Right ventricle myocardium superior (tissue), 1 donor: ENCODE results near the gene DMRTB1. TPM values are rescaled to one million over a fixed set of nuclear protein-coding genes. Genes with fewer than 3 reads are reported as not detected.

Experiments used
- ATAC-seq: fragments of 200-7000 bp; cut with Tn5 transposase; one replicate; pipeline ENCODE4 v1.9.1; 2020; ENCODE audit warnings: mild to moderate bottlenecking; ENCODE audit not compliant: poor library complexity
- DNase-seq: peaks from one replicate; pipeline ENCODE4 v3.0.0-alpha.2; 2020
- intact Hi-C: fragments of 100-400 bp; cut with DNase I; formaldehyde crosslinking; loops from one replicate; pipeline ENCODE4 v1.11.2; 2022
- long read RNA-seq: library from polyadenylated mRNA; unstranded; transcript quantifications from one replicate; pipeline ENCODE4 v2.0.0, GENCODE V29; 2021
- total RNA-seq: library from RNA; stranded (reverse); fragmentation: NEBNext Ultra II Directional; extraction: Animal tissue kit (Norgen Biotek cat#: 25700); gene quantifications from one replicate; pipeline ENCODE4 v1.2.1, GENCODE V29; 2021
- donor health status: DM: no; HTN: yes; CAD: no; lungs with severe emphysema.

DMRTB1 gene
- total RNA-seq: not detected
- long read RNA-seq: 0 reads

DNA sequence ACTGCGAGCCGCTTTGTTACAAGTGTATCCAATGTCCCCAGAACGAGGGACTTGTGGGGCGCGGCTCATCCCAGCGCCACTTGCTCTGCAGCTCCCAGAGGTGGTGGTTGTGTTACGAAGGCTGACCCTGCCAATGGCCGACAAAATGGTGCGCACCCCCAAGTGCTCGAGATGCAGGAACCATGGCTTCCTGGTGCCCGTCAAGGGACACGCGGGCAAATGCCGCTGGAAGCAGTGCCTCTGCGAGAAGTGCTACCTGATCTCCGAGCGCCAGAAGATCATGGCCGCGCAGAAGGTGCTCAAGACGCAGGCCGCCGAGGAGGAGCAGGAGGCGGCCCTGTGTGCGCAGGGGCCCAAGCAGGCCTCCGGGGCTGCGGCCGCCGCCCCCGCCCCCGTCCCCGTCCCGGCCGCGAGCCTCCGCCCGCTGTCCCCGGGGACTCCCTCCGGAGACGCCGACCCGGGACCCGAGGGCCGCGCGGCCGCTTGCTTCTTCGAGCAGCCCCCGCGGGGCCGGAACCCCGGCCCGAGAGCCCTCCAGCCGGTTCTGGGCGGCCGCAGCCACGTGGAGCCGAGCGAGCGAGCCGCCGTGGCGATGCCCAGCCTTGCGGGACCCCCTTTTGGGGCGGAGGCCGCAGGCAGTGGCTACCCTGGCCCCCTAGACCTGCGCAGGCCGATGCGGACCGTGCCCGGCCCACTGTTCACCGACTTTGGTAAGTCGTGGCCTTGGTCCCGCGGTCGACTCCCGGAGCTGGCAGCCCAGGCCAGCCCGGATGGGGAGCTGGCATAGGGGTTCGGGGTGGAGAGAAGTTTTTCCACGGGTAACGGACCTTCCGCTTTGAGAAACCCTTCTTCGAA lies at the start of gene DMRTB1:
Gene DMRTB1, plus strand, starts transcription at position 79 of the 855 bp plus-strand sequence. Its CDS starts 55 bp downstream, at position 134.
- no peak for DNase-seq
- no peak for ATAC-seq
- intact Hi-C loops: no loop called here

DNA sequence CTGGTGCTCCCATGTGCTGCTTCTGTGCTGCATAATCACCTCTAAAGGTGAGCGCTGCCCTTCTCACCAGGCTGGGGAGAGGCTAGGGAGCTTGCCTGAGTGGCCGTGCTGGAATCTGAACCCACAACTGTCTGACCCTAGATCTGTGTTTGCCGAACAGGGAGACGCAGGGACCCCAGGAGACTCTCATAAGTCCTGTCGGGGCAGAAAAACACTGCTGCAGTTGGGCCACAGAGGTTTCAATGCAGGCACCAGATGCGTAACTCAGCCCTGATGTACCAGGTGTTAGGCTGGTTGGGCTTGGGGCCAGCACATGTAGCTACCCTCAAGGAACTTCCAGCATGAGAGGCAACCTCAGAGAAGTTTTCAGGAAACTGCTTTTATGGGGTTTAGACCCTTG lies 49.5 kb upstream of the DMRTB1 start:
- DNase-seq (no peak), ATAC-seq (no peak)
- intact Hi-C loops: no loop called here

DNA sequence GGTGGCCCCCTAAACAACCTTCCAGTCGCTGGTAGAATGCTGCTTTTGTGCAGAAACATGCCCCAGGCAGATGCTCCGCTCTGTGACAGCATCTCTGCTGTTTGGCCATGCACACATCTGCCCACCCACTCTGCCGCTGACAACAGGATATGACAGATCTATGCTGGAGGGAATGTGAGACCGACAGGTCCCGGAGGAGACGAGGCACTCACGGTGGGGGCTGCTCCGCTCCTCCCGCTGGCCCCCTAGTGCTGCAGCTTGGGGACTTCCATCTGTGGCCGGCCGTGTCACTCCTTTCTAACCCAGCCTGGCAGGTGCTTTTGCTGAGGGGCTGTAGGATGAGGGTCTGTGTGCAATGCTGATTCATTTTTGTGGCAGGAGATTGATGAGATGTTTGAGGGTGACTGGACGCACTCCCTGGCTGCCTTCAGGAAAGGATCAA lies 49.1 kb upstream of the DMRTB1 start:
- ATAC-seq (no peak), DNase-seq (no peak)
- intact Hi-C loops: no loop called here

DNA sequence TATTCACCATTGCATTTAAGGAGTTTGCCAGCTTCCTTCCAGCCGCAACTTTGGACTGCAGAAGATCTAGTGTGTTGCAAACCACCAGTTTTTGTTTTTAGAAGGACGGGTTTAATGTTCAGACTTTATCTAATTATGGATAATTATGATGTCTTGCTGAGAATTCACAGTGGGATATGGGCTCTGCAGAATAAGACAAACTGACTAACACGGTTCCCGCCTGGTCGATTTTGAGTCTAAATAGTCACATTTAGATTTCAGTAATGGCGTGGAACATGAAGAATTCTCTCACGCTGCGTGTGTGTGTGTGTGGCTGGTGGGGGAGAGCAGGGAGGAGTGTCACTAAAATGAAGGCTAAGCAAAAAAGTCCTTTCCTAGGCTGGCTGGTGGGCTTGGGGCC lies 48.5 kb upstream of the DMRTB1 start:
- ATAC-seq (no peak), DNase-seq (no peak)
- intact Hi-C loops: no loop called here

DNA sequence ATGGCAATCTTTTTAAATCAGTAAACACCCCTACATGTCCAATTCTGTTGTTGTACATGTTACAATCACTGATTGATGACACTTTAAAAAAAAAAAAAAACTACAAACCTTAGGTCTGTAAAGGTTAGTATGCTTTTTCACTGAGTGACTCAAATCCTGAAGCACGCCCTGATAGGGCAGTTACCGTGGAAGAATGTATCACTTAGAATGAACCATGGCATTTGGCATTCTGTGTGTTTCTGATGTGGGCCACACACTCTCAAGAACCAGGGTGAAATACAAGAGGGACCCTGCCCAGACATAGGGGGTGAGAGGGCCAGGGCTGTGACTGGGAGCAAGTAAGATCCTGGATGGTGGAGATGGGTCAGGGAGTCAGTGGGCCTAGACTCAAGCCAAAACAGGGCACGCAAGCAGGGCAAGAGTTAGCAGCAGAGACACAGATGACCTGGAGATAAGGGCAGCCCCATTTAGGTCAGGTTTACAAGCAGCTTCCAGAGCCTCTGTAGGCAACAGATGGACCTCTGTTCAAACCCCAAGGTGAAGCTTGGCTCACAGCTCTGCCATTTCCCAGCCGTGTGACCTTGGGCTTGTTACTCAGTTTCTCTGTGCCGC lies 47.6 kb upstream of the DMRTB1 start:
- no peak for DNase-seq
- ATAC-seq: no peak
- intact Hi-C loops: no loop called here

DNA sequence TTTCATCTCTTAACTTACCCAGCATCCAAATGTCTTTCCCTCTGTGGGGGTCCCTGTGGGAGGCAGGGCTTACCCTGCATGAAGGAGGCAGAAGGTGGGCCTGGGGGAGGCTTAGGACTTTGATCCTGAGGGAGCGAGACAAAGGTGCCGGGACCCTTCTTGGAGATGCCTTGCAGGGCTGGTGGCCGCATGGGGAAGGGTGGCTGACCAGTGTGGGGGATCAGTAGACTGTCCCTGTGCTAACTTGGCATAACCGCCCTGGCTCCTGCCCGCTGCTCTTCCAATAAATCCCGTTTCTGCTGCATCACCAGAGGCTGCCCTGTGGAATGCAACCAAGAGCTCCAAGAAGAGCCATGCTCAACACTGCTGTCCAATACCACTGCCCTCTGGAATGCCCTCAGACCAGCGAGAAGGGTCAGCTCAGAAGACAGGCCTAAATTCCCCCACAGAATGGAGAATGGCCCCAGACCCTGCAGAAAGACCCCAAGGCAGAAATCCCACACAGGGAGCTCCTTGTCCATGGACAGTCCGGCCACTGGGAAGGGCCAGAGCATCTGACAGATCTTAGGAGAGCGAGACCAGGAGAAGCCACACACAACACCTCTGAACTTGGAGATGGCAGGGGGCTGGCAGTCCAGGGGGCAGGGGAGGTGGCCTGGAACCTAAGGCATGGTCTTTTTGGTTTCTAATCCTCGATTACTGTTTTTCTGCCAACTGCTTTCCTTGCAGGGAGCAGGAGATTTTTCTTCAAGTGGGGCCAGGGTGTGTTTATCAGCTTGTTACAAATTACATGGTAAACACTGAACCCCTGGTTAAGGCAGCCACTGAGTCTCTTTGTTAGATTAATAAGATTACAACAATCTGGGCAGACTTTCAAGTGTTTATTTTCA lies 46.7 kb upstream of the DMRTB1 start:
- ATAC-seq (no peak), DNase-seq (no peak)
- intact Hi-C loops: no loop called here

DNA sequence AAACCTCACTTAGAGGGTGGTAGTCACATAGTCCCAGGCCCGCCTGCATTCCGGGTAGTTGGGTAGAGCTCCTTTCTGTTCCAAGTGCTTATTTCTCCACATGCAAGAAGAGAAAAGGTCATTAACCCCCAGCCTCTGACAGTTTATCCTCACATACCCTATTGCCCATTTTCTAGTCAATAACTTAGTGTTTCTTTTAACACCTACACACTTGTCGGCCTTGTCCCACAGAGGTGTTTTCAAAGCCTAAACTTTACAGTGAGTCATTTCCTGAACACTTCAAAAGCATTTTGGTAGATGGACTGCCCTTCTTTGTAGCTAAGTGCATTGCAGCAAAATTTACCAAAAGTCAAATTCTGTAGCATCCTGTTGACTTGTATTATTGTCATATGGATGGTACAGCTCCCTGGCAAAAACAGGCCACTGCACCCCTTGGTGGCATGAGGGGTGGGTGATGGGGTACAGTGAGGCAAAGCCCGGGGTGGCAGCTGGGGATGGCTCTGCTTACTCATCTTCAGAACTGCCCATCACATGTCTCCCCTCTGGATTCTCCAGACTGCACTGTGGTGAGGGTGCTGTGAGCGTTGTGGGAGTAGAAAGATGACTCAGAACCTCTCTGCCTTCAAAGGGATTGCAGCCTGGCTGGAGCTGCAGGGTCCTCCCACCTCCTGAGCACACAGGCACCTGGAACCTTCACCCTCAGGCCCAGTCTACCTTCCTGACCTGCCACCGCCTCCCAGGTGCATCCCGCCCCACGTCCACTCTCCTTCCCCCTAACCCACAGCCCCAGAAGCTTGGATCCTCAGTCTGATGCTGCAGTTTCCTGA lies 45.8 kb upstream of the DMRTB1 start:
- intact Hi-C loops: no loop called here
- DNase-seq: no peak
- no peak for ATAC-seq

DNA sequence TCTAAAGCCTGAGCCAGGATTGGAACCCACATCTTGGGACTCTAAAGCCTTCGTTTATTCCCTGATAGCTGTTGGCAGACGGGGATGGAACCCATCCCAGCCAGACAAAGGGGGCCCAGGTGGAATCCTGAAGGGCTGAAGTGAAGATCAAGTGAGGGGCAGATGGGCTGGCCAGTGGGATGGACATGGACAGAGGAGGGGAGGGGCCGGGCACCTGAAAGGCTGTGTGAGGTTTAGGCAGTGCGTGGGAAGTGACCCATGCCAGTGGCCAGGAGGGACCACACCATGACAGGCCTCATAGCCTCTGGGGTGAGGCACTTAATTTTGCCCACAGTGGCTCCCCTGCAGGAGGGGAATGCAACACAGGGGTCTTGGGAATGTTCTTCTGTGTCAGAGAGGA lies 44.6 kb upstream of the DMRTB1 start:
- ATAC-seq (no peak), DNase-seq (no peak)
- intact Hi-C loops: no loop called here

DNA sequence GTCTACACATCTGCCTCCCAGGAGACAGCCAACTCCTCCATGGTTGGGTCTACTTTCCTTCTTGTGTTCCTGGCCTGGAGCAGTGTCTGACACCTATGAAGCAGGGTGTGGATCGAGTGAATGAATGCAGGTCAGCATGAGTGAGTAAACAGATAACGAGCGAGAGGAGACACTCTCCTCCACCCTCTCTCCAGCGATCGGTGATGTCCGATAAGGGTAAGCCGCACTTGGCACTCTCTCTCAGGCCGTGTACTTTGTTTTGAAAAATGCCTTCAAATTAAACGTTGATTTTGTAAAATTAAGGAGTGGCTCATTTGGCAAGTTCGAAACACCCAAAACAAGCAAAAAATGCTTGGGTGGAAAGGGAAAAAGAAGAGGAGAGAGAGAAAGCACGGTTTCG lies 43.8 kb upstream of the DMRTB1 start:
- no peak for DNase-seq
- intact Hi-C loops: no loop called here
- no peak for ATAC-seq

DNA sequence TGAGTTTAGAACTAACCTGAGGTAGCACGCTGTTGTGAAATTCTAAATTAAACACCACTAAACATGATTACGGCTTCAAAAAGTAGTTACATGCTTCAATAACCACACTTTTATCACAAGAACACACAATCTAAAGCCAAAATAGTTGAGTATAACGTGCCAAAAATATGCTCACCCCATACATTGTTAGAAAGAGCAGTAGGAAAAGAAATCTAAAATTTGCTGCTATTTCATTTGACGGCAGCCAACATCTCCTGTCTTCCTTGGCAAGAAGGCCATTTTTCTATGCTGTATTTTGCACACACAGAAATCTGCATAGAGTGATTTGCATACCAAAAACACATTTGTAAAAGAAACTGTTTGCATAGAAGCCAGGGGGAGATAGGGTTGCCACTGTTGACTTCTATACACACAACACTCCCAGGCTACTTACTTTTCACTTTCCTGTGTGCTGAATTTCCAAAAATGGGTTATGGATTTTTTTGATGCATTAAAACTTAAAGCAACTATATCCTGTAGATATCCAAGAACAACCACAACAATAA lies 42.9 kb upstream of the DMRTB1 start:
- ATAC-seq: no peak
- intact Hi-C loops: no loop called here

DNA sequence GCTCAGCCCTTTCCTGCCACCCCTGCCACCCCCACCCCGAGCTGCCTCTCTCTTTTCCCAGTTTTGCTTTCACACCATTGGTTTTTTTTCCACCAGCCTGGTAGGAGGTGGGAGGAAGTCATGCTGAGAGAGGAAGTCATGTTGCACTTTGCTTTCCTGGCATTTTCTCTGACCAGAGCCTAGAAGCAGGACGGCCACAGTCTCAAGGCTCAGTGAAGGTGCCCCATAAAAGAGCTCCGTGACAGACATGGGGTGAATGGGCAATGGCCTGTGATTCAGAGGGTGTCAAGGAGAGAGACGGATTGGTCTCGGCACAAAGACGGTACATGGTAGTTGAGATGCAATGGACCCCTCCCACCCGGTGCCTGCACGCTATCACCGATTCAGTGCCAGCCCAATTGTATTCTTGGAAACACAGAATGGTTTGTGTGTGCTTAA lies 42.1 kb upstream of the DMRTB1 start:
- no peak for ATAC-seq
- DNase-seq: no peak
- intact Hi-C loops: no loop called here

More for the DNA sequence above, 42.9 kb upstream of the DMRTB1 start:
- DNase-seq: no peak

DNA sequence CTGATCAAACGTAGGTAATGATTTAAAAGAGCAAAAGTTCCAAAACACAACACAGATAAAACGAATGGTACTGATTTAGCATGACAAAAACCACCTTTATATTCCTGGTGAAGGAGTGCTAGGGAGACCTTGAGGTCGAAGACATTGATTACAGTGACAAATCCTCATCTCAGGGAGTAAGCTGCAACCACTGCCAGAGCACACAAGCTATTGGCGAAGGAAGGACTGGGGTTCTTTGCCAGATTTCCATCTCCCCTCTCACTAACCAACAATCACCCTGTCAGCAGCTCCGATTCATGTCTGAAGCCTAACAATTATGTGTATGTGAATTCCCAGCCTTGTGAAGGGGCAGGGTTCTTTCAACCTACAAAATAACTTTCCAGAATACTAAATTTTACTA lies 40.2 kb upstream of the DMRTB1 start:
- no peak for DNase-seq
- no peak for ATAC-seq

DNA sequence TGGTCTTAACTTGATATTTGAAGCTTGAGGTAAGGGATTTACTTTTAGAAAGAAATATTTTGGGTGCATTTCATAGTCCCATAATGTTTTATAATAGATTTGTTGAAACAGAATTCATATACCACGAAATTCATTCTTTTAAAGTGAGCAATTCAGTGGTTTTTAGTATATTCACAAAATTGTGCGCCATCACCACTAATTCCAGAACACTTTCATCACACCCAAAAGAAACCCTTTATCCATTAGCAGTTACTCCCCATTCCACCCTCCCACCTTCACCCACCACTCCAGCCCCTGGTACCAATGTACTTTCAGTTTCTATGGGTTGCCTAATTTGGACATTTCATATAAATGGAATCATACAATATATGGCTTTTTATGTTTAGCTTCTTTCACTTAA lies 38.9 kb upstream of the DMRTB1 start:
- intact Hi-C loops: no loop called here
- ATAC-seq (no peak), DNase-seq (no peak)

More for the DNA sequence above, 40.2 kb upstream of the DMRTB1 start:
- intact Hi-C loops: no loop called here

DNA sequence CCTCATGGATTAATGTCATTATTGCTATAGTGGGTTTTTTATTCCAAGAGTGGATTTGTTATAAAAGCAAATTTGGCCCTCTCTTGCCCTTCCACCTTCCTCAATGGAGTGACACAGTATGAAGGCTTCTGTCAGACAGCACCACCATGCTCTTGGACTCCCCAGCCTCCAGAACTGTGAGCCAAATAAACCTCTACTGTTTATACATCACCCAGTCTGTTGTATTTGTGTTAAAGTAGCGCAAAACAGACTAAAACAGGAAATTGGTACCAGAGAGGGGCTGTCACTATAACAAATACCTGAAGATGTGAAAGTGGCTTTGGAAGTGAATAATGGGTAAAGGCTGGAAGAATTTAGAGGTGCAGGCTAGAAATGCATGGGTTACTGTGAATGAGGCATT lies 38.0 kb upstream of the DMRTB1 start:
- ATAC-seq: no peak

DNA sequence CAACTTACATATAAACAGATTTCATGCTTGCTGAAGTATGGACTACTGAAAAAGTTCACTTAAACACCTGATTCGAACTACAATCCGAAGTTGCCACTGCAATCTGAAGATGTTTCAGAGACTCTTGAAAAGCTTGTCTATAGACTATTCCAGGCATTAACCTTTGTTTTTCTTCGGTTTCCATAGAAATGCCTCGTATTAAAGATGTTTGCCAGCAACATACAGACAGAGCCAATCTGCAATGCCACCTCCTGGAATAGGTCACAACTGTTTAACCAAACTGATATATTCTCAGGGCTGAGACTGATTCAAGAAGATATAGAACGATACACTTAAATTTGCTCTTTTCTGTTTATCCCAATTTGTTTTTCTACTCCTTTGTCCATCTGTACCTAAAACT lies 28.9 kb upstream of the DMRTB1 start:
- intact Hi-C loops: no loop called here
- no peak for ATAC-seq

More for the DNA sequence above, 38.0 kb upstream of the DMRTB1 start:
- no peak for DNase-seq
- intact Hi-C loops: no loop called here

DNA sequence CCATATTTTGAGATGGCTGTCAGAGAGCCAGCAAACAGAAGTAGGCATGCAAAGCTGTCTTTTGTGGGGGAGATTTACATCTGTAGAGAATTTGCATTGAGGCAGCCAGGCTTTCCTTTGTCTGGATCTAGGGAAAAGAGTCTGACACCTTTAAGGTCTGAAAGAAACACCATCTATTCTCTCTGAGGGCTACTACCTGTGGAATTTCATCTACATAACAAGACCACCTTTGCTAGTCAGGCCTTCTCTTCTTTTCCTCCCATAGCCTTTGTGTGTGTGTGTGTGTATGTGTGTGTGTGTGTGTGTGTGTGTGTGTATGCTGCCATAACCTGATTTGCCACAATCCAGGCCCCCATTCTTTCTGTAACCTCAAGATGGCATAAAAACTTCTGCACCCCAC lies 28.4 kb upstream of the DMRTB1 start:
- no peak for ATAC-seq
- intact Hi-C loops: no loop called here
- DNase-seq: no peak

More for the DNA sequence above, 28.9 kb upstream of the DMRTB1 start:
- DNase-seq: no peak

DNA sequence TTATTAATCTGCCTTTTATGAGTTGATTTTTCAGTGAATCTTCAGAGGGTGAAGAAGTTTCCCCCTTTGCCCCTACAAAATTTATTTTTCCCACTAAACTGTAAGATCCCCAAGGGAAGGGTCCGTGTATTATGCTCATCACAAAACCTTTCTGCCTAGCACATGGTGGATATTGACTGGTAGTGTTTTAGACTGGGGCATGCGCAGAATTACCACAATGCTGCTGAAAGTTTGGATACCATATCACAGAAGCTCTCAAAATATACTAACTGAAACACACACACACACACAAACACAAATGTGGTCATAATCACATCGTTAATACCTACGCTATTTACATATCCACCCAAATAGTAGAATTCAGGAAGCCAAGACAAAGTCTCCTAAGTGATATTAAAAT lies 28.0 kb upstream of the DMRTB1 start:
- ATAC-seq (no peak), DNase-seq (no peak)
- intact Hi-C loops: no loop called here
